ENCODE measurements around the gene IZUMO3.

- TF ChIP-seq POLR2A (IDR thresholded peaks at IDR 0.05) (no peak), CTCF (IDR thresholded peaks at IDR 0.05) (no peak)
Observed at GRCh38 chr9:24552526-24553182, 7.0 kb upstream of the IZUMO3 start.
